ENCODE results near the gene SSNA1. TPM values are rescaled to one million over a fixed set of nuclear protein-coding genes. Genes with fewer than 3 reads are reported as not detected.

The SSNA1 gene
- total and polyA plus RNA-seq, 9 of the 15 experiments (the other 6 are each of a cell fraction or from before 2014, with no cell fraction given): 1.9 to 130 (median 57.1) TPM

DNA sequence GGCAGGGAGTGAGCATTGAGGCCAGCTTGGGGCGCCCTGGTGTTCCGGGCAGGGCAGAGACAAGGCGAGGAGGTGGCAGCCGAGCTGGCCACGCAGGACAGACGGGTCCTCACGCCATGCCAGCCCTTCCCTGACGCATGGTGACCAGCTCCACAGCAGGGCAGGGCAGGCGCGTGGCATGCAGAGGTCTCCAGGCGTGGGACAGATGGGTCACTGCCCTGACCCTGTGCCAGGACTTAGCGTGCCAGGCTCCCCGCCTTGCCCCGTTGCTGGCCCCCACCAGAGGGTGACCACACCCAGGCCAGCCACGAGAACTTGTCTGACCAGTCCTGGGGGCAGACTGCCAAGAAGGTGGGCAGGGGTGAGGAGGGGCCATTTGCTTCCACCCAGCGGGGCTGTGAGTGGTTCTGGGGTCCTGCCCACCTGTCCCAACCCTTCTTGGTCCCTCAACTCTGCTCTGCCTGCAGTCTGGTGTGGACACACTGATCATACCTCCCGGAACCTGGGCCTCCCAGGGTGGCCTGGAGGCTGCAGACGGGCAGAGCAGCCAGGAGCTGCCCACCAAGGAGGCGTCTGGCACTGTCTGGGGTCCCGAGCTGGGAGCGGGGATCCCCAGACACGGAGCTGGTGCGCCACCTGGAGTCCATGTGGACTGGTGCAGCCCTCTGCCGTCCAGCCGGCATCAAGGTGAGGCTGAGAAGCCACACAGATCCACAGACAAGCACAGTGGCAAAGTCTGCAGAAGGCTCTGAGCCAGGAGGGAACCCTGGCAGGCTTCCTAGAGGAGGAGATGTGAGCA lies 38.8 kb downstream of the SSNA1 start, which contains the start of gene RNF224 (continued):
- TF ChIP-seq ZBTB12 (CRISPR knock-in tag; IDR thresholded peaks at IDR 0.05) (no peak), TEAD1 (CRISPR knock-in tag; IDR thresholded peaks at IDR 0.05) (0 out of 4 replicates have a peak, but pooled peaks of 1 of the 2 experiments have one; percentile 12), ZNF445 (CRISPR knock-in tag; IDR thresholded peaks at IDR 0.05; ENCODE audit: low read depth) (no peak), RCOR1 (IDR thresholded peaks at IDR 0.05; ENCODE audit: borderline replicate concordance in 1 of 2, low read depth in 2 of 2, low read length in 2 of 2) (0 out of 4 replicates have a peak, but pooled peaks of 1 of the 2 experiments have one; percentile 28), WHSC1 (IDR thresholded peaks at IDR 0.05; ENCODE audit: low read length) (no peak), NR2F6 (CRISPR knock-in tag; IDR thresholded peaks at IDR 0.05) (no peak), MXI1 (IDR thresholded peaks at IDR 0.05; ENCODE audit: low read depth, low read length) (no peak)
